K562 (cell line): Measurements from ENCODE around the gene C1orf167. TPM values are rescaled to one million over a fixed set of nuclear protein-coding genes. Genes with fewer than 3 reads are reported as not detected.
A peak's percentile ranks its signal among the peaks of the same experiment; 100 is the strongest.

Source experiments
- CBFB ChIP-seq: sonication (generic); formaldehyde crosslinking; IDR thresholded peaks from 2 replicates; pipeline ENCODE4 v1.4.0; 2020; ENCODE audit warnings: mild to moderate bottlenecking, missing genetic modification reagents
- CBX2 ChIP-seq: fragments of 200-600 bp; sonication (generic); IDR thresholded peaks from one replicate; pipeline ENCODE4 v1.6.1; 2012; ENCODE audit warnings: mild to moderate bottlenecking, low read length, inconsistent platforms; ENCODE audit not compliant: insufficient read depth, poor library complexity, severe bottlenecking
- ELF2 ChIP-seq: fragments of 250-450 bp; sonication (Bioruptor Pico); IDR thresholded peaks from 2 replicates; pipeline ENCODE4 v1.5.0; 2021; ENCODE audit warnings: mild to moderate bottlenecking
- ETV6 ChIP-seq, 3 experiments: fragments of 150-350 bp in 1 of 3; sonication (generic) in 1 of 3; formaldehyde crosslinking in 1 of 3; IDR thresholded peaks; 2 replicates each; pipeline versions ENCODE4 v1.6.1 to v1.8.0; 2014 to 2022; ENCODE audit warnings: borderline replicate concordance in 2 of 3, low read depth in 2 of 3, antibody characterized with exemption in 1 of 3, low read length in 1 of 3, mild to moderate bottlenecking in 1 of 3, missing genetic modification reagents in 1 of 3
- EZH2 ChIP-seq: IDR thresholded peaks from 2 replicates; pipeline ENCODE4 v1.6.1; 2012; ENCODE audit warnings: low read depth, mild to moderate bottlenecking, inconsistent platforms, low read length, borderline replicate concordance
- KDM2B ChIP-seq: fragments of 250-450 bp; sonication (Bioruptor Pico); IDR thresholded peaks from 2 replicates; pipeline ENCODE4 v1.8.0; 2021; ENCODE audit warnings: mild to moderate bottlenecking, moderate library complexity
- MTA1 ChIP-seq: fragments of 450-650 bp; IDR thresholded peaks from 2 replicates; pipeline ENCODE4 v1.6.1; 2017; ENCODE audit warnings: borderline replicate concordance
- RBM34 ChIP-seq: fragments of 200-400 bp; formaldehyde crosslinking; IDR thresholded peaks from 2 replicates; pipeline ENCODE4 v1.6.1; 2018; ENCODE audit warnings: low read length, borderline replicate concordance; ENCODE audit not compliant: insufficient read depth
- RBM39 ChIP-seq: fragments of 200-400 bp; formaldehyde crosslinking; optimal IDR thresholded peaks from 2 replicates; pipeline ENCODE3; 2018; ENCODE audit warnings: low read depth, low read length
- SIN3A ChIP-seq, 2 experiments: fragments of 150-350 bp in 1 of 2; IDR thresholded peaks; 2 replicates each; pipeline ENCODE4 v1.6.1; 2011 to 2016; ENCODE audit warnings: borderline replicate concordance in 2 of 2, low read depth in 2 of 2, low read length in 2 of 2, mild to moderate bottlenecking in 2 of 2, moderate library complexity in 2 of 2; ENCODE audit not compliant: control insufficient read depth in 1 of 2
- SMAD2 ChIP-seq: fragments of 150-350 bp; IDR thresholded peaks from 2 replicates; pipeline ENCODE4 v1.6.1; 2014; ENCODE audit warnings: low read depth, mild to moderate bottlenecking, low read length
- TCF3 ChIP-seq: sonication (generic); formaldehyde crosslinking; IDR thresholded peaks from 2 replicates; pipeline ENCODE4 v1.4.0; 2020; ENCODE audit warnings: mild to moderate bottlenecking, missing genetic modification reagents
- TEAD4 ChIP-seq, 2 experiments: sonication (generic) in 1 of 2; formaldehyde crosslinking in 1 of 2; IDR thresholded peaks; 2 replicates each; pipeline versions ENCODE4 v1.6.1 to v1.8.0; 2012 to 2022; ENCODE audit warnings: borderline replicate concordance in 1 of 2, inconsistent platforms in 1 of 2, low read length in 1 of 2, mild to moderate bottlenecking in 1 of 2, missing genetic modification reagents in 1 of 2
- ZNF124 ChIP-seq: sonication (generic); formaldehyde crosslinking; IDR thresholded peaks from 2 replicates; pipeline ENCODE4 v1.8.1; 2022; ENCODE audit warnings: missing genetic modification reagents
- polyA plus RNA-seq, 8 experiments: library from polyadenylated mRNA; depleted of rRNA in 4 of 8; stranded (reverse) in 5 of 8; unstranded in 3 of 8; fragments of >200 nt; fragmentation: Nextera tagmentation in 2 of 8; fragmentation: Illumina TruSeq in 1 of 8; extraction: Ambion mirVana in 2 of 8; extraction: Trizol in 1 of 8; gene quantifications; 2 replicates each; pipeline versions ENCODE4 v1.2.1 to v1.2.3, GENCODE V29; 2011 to 2014; ENCODE audit warnings: inconsistent platforms in 1 of 8, missing spikeins in 1 of 8
- total RNA-seq, 7 experiments: library from RNA; depleted of rRNA in 6 of 7; stranded (reverse); fragments of >200 nt in 6 of 7; fragmentation: Illumina TruSeq in 2 of 7; extraction: Trizol in 2 of 7; gene quantifications; 2 replicates each; pipeline versions ENCODE4 v1.2.1 to v1.2.3, GENCODE V29; 2011 to 2021; ENCODE audit warnings: low replicate concordance in 1 of 7
- TF ChIP-seq, protein P1 (sequence below): fragments of 200-800 bp; sonication (Bioruptor generic); IDR thresholded peaks from 2 replicates; pipeline ENCODE4 v1.6.1; 2017; ENCODE audit warnings: missing genetic modification characterization, missing compliant biosample characterization
- TF ChIP-seq, protein P2 (sequence below): sonication (generic); formaldehyde crosslinking; IDR thresholded peaks from 2 replicates; pipeline ENCODE4 v1.8.1; 2022; ENCODE audit warnings: missing genetic modification reagents
- TF ChIP-seq, protein P3 (sequence below): fragments of 250-450 bp; sonication (Bioruptor Pico); IDR thresholded peaks from 2 replicates; pipeline ENCODE4 v1.9.0; 2021; ENCODE audit warnings: mild to moderate bottlenecking, inconsistent platforms
- TF ChIP-seq, protein P4 (sequence below): sonication (generic); formaldehyde crosslinking; IDR thresholded peaks from 2 replicates; pipeline ENCODE4 v1.8.0; 2022; ENCODE audit warnings: missing genetic modification reagents, mild to moderate bottlenecking, borderline replicate concordance

C1orf167 gene
- total and polyA plus RNA-seq, 9 of the 15 experiments (the other 6 are each of a cell fraction or from before 2014, with no cell fraction given), result 0.22 to 0.86 (median 0.31) TPM; not detected in 2

DNA sequence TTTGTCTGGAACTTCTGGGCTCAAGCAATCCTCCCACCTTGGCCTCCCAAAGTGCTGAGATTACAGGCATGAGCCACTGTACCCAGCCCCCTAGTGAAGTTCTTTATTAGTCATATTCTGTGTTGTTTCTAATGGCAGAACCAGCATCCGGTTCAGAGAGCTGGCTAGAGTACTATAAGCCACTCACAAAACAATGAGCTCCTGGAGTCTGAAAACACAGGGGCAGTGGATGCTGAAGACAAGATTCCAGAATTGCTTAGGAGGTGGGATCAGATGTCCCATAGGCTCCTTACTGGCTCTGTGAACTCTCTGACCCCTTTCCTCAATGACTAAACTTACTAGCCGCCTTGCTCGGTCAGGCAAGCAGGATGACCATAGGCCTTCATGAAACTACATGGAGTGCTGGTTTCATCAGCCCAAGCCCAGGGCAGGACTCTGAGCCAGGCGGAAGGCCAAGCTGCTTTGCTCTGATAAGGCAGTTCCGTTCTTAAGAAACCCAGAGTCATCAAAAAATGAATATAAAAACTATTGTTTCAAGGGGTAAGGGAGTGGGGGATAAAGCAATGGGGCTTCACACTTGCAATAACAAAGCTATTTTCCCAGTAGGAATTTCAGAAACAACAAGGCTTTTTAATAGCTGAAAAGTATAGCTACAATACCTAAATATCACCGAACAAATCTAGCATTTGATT is 35.7 kb downstream of the C1orf167 start (continued):
- TF ChIP-seq MTA1 (peak; percentile 36; the same call in 1 of the 2 replicates), CBX2 (no peak), TCF3 (peak; percentile 98), SMAD2 (no peak), ZNF124 (CRISPR knock-in tag) (no peak), SIN3A (IDR thresholded peaks at IDR 0.05; ENCODE audit: borderline replicate concordance in 2 of 2, control insufficient read depth in 1 of 2, low read depth in 2 of 2, low read length in 2 of 2) (0 out of 4 replicates have a peak, but pooled peaks of 1 of the 2 experiments have one; percentile 12), RBM34 (no peak), CBFB (CRISPR knock-in tag) (no peak), RBM39 (no peak), KDM2B (0 out of 2 replicates have a peak, but pooled peaks have one; percentile 79), EZH2 (no peak), ETV6 (IDR thresholded peaks at IDR 0.05; ENCODE audit: borderline replicate concordance in 1 of 2, low read depth in 2 of 2, low read length in 1 of 2) (peak; percentile 78 to 85; a peak in 3 of 4 replicates), ETV6 (CRISPR knock-in tag; IDR thresholded peaks at IDR 0.05; ENCODE audit: borderline replicate concordance) (no peak), TEAD4 (IDR thresholded peaks at IDR 0.05; ENCODE audit: low read length) (peak; percentile 94), TEAD4 (CRISPR knock-in tag; IDR thresholded peaks at IDR 0.05; ENCODE audit: borderline replicate concordance) (no peak), ELF2 (CRISPR knock-in tag) (no peak)
- TF ChIP-seq, protein P1, sequence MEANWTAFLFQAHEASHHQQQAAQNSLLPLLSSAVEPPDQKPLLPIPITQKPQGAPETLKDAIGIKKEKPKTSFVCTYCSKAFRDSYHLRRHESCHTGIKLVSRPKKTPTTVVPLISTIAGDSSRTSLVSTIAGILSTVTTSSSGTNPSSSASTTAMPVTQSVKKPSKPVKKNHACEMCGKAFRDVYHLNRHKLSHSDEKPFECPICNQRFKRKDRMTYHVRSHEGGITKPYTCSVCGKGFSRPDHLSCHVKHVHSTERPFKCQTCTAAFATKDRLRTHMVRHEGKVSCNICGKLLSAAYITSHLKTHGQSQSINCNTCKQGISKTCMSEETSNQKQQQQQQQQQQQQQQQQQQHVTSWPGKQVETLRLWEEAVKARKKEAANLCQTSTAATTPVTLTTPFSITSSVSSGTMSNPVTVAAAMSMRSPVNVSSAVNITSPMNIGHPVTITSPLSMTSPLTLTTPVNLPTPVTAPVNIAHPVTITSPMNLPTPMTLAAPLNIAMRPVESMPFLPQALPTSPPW (CRISPR knock-in tag), result no peak
- TF ChIP-seq, protein P2, sequence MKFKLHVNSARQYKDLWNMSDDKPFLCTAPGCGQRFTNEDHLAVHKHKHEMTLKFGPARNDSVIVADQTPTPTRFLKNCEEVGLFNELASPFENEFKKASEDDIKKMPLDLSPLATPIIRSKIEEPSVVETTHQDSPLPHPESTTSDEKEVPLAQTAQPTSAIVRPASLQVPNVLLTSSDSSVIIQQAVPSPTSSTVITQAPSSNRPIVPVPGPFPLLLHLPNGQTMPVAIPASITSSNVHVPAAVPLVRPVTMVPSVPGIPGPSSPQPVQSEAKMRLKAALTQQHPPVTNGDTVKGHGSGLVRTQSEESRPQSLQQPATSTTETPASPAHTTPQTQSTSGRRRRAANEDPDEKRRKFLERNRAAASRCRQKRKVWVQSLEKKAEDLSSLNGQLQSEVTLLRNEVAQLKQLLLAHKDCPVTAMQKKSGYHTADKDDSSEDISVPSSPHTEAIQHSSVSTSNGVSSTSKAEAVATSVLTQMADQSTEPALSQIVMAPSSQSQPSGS (CRISPR knock-in tag), result no peak
- TF ChIP-seq, protein P3, sequence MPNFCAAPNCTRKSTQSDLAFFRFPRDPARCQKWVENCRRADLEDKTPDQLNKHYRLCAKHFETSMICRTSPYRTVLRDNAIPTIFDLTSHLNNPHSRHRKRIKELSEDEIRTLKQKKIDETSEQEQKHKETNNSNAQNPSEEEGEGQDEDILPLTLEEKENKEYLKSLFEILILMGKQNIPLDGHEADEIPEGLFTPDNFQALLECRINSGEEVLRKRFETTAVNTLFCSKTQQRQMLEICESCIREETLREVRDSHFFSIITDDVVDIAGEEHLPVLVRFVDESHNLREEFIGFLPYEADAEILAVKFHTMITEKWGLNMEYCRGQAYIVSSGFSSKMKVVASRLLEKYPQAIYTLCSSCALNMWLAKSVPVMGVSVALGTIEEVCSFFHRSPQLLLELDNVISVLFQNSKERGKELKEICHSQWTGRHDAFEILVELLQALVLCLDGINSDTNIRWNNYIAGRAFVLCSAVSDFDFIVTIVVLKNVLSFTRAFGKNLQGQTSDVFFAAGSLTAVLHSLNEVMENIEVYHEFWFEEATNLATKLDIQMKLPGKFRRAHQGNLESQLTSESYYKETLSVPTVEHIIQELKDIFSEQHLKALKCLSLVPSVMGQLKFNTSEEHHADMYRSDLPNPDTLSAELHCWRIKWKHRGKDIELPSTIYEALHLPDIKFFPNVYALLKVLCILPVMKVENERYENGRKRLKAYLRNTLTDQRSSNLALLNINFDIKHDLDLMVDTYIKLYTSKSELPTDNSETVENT (CRISPR knock-in tag), result no peak
- TF ChIP-seq, protein P4, sequence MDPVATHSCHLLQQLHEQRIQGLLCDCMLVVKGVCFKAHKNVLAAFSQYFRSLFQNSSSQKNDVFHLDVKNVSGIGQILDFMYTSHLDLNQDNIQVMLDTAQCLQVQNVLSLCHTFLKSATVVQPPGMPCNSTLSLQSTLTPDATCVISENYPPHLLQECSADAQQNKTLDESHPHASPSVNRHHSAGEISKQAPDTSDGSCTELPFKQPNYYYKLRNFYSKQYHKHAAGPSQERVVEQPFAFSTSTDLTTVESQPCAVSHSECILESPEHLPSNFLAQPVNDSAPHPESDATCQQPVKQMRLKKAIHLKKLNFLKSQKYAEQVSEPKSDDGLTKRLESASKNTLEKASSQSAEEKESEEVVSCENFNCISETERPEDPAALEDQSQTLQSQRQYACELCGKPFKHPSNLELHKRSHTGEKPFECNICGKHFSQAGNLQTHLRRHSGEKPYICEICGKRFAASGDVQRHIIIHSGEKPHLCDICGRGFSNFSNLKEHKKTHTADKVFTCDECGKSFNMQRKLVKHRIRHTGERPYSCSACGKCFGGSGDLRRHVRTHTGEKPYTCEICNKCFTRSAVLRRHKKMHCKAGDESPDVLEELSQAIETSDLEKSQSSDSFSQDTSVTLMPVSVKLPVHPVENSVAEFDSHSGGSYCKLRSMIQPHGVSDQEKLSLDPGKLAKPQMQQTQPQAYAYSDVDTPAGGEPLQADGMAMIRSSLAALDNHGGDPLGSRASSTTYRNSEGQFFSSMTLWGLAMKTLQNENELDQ (CRISPR knock-in tag), result no peak
